Measurements from ENCODE around the gene STON1. TPM values are rescaled to one million over a fixed set of nuclear protein-coding genes. Genes with fewer than 3 reads are reported as not detected.
"Not testable (repeated sequence)": the region's sequence is repeated elsewhere in the genome, so short reads cannot be mapped to it uniquely, and the experiment has no call there.

Gene STON1
- total RNA-seq, 2 experiments from 2014 or later = 2.4 to 3.5 TPM

- H3K27me3 Mint-ChIP-seq = peaks cover 5% of the 10 kb centered on the region
- no peak for DNase-seq
- CTCF ChIA-PET = no interaction called here
- no peak for ATAC-seq
- no peaks in the 10 kb centered on the region for H3K9me3 Mint-ChIP-seq (ENCODE audit: low read depth)
- H3K4me1 Mint-ChIP-seq = no peaks in the 10 kb centered on the region
- H3K4me3 Mint-ChIP-seq = no peak overlapping the region
- H3K27ac Mint-ChIP-seq = no peak overlapping the region
- no peaks in the 10 kb centered on the region for H3K36me3 Mint-ChIP-seq
These were observed 89.6 kb downstream of the STON1 start for GRCh38 chr2:48619526-48619925.

DNA sequence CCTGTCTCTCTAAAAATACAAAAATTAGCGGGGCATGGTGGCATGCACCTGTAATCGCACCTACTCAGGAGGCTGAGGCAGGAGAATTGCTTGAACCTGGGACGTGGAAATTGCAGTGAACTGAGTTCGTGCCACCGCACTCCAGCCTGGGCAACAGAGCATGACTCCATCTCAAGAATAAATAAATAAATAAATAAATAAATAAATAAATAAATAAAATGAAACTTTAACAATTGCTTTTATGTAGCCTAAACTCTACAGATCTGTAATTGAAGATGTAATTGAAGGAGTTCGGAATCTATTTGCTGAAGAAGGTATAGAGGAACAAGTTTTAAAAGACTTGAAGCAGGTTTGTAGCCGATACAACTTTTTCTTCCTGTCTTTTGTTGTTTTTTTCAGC, 90.7 kb downstream of the STON1 start:
- Mint-ChIP-seq H3K4me3 (no peak overlapping the region), H3K27ac (no peak overlapping the region), H3K9me3 (ENCODE audit: low read depth) (no peaks in the 10 kb centered on the region), H3K36me3 (no peaks in the 10 kb centered on the region), H3K4me1 (no peaks in the 10 kb centered on the region), H3K27me3 (peaks cover 5% of the 10 kb centered on the region)
- ATAC-seq (no peak), DNase-seq (no peak)
- CTCF ChIA-PET = no interaction called here

DNA sequence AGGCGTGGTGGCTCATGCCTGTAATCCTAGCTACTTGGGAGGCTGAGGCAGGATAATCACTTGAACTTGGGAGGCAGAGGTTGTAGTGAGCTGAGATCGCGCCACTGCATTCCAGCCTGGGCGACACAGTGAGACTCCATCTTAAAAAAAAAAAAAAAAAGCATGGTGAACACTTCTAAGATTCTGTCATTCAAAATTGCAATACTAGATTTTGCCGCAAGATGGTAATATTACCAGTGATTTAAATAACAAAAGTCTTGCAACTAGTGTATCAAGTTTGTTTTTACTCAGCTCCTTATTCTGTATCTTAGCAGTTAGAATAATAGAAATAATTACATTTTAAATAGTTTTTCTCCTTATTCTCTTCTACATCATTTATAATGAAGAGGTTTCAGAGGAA, 92.7 kb downstream of the STON1 start:
- H3K27ac Mint-ChIP-seq; ATAC-seq; CTCF ChIA-PET; H3K36me3 Mint-ChIP-seq; H3K4me1 Mint-ChIP-seq; DNase-seq; H3K4me3 Mint-ChIP-seq; H3K9me3 Mint-ChIP-seq (ENCODE audit: low read depth); H3K27me3 Mint-ChIP-seq: not testable (repeated sequence)

- no peaks in the 10 kb centered on the region for H3K9me3 Mint-ChIP-seq (ENCODE audit: low read depth)
- no peaks in the 10 kb centered on the region for H3K36me3 Mint-ChIP-seq
- no peaks in the 10 kb centered on the region for H3K4me1 Mint-ChIP-seq
- no peak overlapping the region for H3K27ac Mint-ChIP-seq
- CTCF ChIA-PET = no interaction called here
- no peak overlapping the region for H3K4me3 Mint-ChIP-seq
- ATAC-seq = no peak
- peaks cover under 1% of the 10 kb centered on the region for H3K27me3 Mint-ChIP-seq
- no peak for DNase-seq
These were observed 94.7 kb downstream of the STON1 start for GRCh38 chr2:48624696-48625095.

DNA sequence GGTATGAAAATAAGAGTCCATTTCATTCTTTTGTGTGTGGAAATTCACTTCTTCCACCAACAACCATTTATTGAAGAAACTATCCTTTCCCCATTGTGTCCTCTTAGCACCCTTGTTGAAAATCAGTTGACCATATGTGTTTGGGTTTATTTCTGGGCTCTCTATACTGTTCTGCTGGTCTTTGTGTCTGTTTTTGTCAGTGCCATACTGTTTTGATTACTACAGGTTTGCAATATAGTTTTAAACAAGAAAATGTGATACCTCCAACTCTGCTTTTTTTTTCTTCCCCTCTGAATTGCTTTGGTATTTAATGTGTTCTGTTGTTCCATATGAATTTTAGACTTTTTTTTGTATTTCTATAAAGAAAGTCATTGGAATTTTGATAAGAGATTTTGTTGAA, 96.1 kb downstream of the STON1 start:
- Mint-ChIP-seq H3K4me1 (no peaks in the 10 kb centered on the region), H3K36me3 (no peaks in the 10 kb centered on the region), H3K27me3 (peaks cover 8% of the 10 kb centered on the region), H3K4me3 (no peak overlapping the region), H3K9me3 (ENCODE audit: low read depth) (no peaks in the 10 kb centered on the region), H3K27ac (no peak overlapping the region)
- CTCF ChIA-PET = no interaction called here
- DNase-seq (no peak), ATAC-seq (no peak)

GRCh38 chr2:48633143-48633542, 103.2 kb downstream of the STON1 start:
- Mint-ChIP-seq H3K9me3 (ENCODE audit: low read depth) (no peaks in the 10 kb centered on the region), H3K4me1 (no peaks in the 10 kb centered on the region), H3K4me3 (no peak overlapping the region), H3K27me3 (peaks cover 12% of the 10 kb centered on the region), H3K36me3 (no peaks in the 10 kb centered on the region), H3K27ac (no peak overlapping the region)
- CTCF ChIA-PET = no interaction called here
- no peak for ATAC-seq
- DNase-seq = no peak

GRCh38 chr2:48635786-48636185, 105.8 kb downstream of the STON1 start:
- Mint-ChIP-seq H3K9me3 (ENCODE audit: low read depth) (no peaks in the 10 kb centered on the region), H3K27ac (no peak overlapping the region), H3K4me1 (no peaks in the 10 kb centered on the region), H3K27me3 (peaks cover 10% of the 10 kb centered on the region), H3K36me3 (no peaks in the 10 kb centered on the region), H3K4me3 (no peak overlapping the region)
- ATAC-seq = no peak
- no peak for DNase-seq
- CTCF ChIA-PET = no interaction called here

DNA sequence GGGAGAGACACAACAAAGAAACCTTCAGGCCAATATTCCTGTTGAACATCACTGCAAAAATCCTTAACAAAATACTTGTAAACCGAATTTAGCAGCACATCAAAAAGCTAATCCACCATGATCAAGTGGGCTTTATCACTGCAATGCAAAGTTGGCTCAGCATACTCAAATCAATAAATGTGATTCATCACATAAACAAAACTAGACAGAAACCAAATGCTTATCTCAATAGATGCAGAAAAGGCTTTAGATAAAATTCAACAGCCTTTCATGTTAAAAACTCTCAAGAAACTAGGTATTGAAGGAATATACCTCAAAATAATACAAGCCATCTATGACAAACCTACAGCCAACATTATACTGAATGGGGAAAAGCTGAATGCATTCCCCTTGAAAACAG, 108.3 kb downstream of the STON1 start:
- CTCF ChIA-PET = no interaction called here
- ATAC-seq (no peak), DNase-seq (no peak)
- no peak overlapping the region for H3K27ac Mint-ChIP-seq
- no peaks in the 10 kb centered on the region for H3K36me3 Mint-ChIP-seq
- H3K27me3 Mint-ChIP-seq = peaks cover 12% of the 10 kb centered on the region
- H3K4me1 Mint-ChIP-seq = no peaks in the 10 kb centered on the region
- H3K9me3 Mint-ChIP-seq (ENCODE audit: low read depth) = no peaks in the 10 kb centered on the region
- H3K4me3 Mint-ChIP-seq = no peak overlapping the region

Other genes starting within 250 kb of the STON1 start
- gene FOXN2, start 215.5 kb upstream of the STON1 start, total RNA-seq = 10 to 100 TPM; 49.1 to 66.6 TPM
- gene PPP1R21, start 89.4 kb upstream of the STON1 start, total RNA-seq = 10 to 100 TPM; 49.9 to 56.6 TPM
- not detected for gene GTF2A1L, start 87.7 kb downstream of the STON1 start, total RNA-seq
- not detected for gene LHCGR, start 225.6 kb downstream of the STON1 start, total RNA-seq

Measured in activated CD8-positive, alpha-beta memory T cell treated with anti-CD3 and anti-CD28 coated beads, Interleukin-2, amount 10 ng/mL, durations not matched to agents 7 days and 5 days (primary cell).